Suprapubic skin (tissue), 4 donors: ENCODE data around the gene USH1C. TPM values are rescaled to one million over a fixed set of nuclear protein-coding genes. Genes with fewer than 3 reads are reported as not detected.

Source experiments
- DNase-seq, 2 donors: peaks; one replicate each; pipeline ENCODE4 v3.0.0-alpha.2; 2019; ENCODE audit warnings: low spot score in 2 of 2
- H3K27ac ChIP-seq: fragments of 200-600 bp; sonication (generic); one replicate; pipeline ENCODE4 v1.5.1; 2019
- H3K27me3 ChIP-seq: fragments of 200-600 bp; sonication (generic); one replicate; pipeline ENCODE4 v1.5.1; 2019
- H3K36me3 ChIP-seq: fragments of 200-600 bp; sonication (generic); one replicate; pipeline ENCODE4 v1.5.1; 2019
- H3K4me1 ChIP-seq: fragments of 200-600 bp; sonication (generic); one replicate; pipeline ENCODE4 v1.5.1; 2019
- H3K4me3 ChIP-seq: fragments of 200-600 bp; sonication (generic); one replicate; pipeline ENCODE4 v1.5.1; 2019; ENCODE audit warnings: mild to moderate bottlenecking
- H3K9me3 ChIP-seq: fragments of 200-600 bp; sonication (generic); one replicate; pipeline ENCODE4 v1.5.1; 2019
- EP300 ChIP-seq: sonication (generic); formaldehyde crosslinking; IDR thresholded peaks from one replicate; pipeline ENCODE4 v1.6.1; 2017; ENCODE audit warnings: antibody characterized with exemption
- POLR2A ChIP-seq, 2 donors: fragments of 450-650 bp; IDR thresholded peaks; one replicate each; pipeline ENCODE4 v1.6.1; 2017; ENCODE audit warnings: antibody characterized with exemption in 2 of 2, mild to moderate bottlenecking in 2 of 2, moderate library complexity in 2 of 2
- POLR2AphosphoS5 ChIP-seq, 3 donors: sonication (generic); formaldehyde crosslinking; IDR thresholded peaks; one replicate each; pipeline ENCODE4 v1.6.1; 2017; ENCODE audit warnings: antibody characterized with exemption in 3 of 3
- WGBS: methylation state at CpG from one replicate; pipeline ENCODE4 v1.1.5; 2018; 5-methylcytosine and 5-hydroxymethylcytosine counted together
- total RNA-seq, 4 donors: library from RNA; depleted of rRNA; stranded (reverse); fragments of >200 nt; gene quantifications; one replicate each; pipeline ENCODE4 v1.1.0, GENCODE V29; 2016
- TF ChIP-seq, protein P1 (sequence below), 2 donors: fragments of 200-600 bp in 1 of 2; fragments of 450-650 bp in 1 of 2; sonication (generic) in 1 of 2; IDR thresholded peaks; one replicate each; pipeline ENCODE4 v1.5.1; 2016 to 2019; ENCODE audit warnings: antibody characterized with exemption in 2 of 2, mild to moderate bottlenecking in 1 of 2, moderate library complexity in 1 of 2

USH1C gene
- total RNA-seq, 4 donors from 2014 or later, result not detected

DNA sequence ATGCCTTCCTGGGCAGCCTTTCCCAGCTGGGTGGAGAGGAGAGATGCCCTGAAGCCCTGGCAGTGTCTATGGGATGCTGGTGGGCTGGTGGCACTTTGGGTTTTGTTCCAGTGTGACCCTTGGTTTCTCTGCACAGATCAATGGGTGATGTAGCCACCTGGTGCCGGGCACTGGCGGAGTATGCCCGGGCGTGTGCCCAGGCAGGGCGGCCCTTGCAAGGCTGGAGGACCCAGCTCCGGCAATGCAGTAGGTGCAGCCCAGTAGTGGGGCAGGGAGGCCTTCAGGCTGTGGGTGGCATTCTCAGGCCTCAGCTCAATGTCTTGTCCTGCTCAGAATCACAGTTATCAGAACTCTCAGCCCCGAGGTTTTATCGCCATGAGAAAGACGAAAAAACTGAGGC is 14.7 kb upstream of the USH1C start:
- TF ChIP-seq POLR2AphosphoS5 (IDR thresholded peaks at IDR 0.05) (no peak), EP300 (no peak)
- TF ChIP-seq, protein P1, sequence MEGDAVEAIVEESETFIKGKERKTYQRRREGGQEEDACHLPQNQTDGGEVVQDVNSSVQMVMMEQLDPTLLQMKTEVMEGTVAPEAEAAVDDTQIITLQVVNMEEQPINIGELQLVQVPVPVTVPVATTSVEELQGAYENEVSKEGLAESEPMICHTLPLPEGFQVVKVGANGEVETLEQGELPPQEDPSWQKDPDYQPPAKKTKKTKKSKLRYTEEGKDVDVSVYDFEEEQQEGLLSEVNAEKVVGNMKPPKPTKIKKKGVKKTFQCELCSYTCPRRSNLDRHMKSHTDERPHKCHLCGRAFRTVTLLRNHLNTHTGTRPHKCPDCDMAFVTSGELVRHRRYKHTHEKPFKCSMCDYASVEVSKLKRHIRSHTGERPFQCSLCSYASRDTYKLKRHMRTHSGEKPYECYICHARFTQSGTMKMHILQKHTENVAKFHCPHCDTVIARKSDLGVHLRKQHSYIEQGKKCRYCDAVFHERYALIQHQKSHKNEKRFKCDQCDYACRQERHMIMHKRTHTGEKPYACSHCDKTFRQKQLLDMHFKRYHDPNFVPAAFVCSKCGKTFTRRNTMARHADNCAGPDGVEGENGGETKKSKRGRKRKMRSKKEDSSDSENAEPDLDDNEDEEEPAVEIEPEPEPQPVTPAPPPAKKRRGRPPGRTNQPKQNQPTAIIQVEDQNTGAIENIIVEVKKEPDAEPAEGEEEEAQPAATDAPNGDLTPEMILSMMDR (IDR thresholded peaks at IDR 0.05), result no peak
- peak in 1 of 2 donors; percentile 64 for DNase-seq
- Histone ChIP-seq H3K4me3 (no peak overlapping the region), H3K9me3 (no peaks in the 10 kb centered on the region), H3K4me1 (no peaks in the 10 kb centered on the region), H3K27ac (no peak overlapping the region), H3K27me3 (peaks cover 22% of the 10 kb centered on the region), H3K36me3 (no peaks in the 10 kb centered on the region)
- 100% methylated on average over 2 of the region's 9 CpGs for WGBS

GRCh38 chr11:17558025-17558780 is 14.0 kb upstream of the USH1C start:
- peak in 1 of 2 donors; percentile 52 for DNase-seq
- Histone ChIP-seq H3K4me3 (no peak overlapping the region), H3K4me1 (no peaks in the 10 kb centered on the region), H3K27me3 (peaks cover 22% of the 10 kb centered on the region), H3K36me3 (no peaks in the 10 kb centered on the region), H3K27ac (no peak overlapping the region), H3K9me3 (no peaks in the 10 kb centered on the region)
- WGBS, result 72% methylated on average over 15 of the region's 15 CpGs
- no peak for TF ChIP-seq EP300
- TF ChIP-seq POLR2A (IDR thresholded peaks at IDR 0.05), result no peak
- no peak for TF ChIP-seq POLR2AphosphoS5 (IDR thresholded peaks at IDR 0.05)
- TF ChIP-seq, protein P1 (IDR thresholded peaks at IDR 0.05), result no peak

DNA sequence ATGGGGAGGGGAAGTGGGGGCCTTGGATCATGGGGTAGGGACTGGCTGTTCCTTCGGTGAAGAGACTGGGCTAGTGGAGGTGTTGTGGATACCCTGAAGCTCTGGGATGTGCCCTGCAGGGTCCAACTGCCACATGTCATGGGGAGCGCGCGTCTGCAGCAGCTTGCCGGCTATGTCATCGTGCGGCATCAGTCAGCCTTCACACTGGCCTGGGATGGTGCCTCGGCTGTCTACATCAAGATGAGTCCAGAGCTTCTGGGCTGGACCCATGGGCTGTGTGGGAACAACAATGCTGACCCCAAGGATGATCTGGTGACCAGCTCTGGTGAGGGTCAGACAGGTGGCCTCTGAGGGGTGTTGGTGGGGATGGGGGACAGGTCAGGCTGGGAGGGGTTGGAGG is 12.8 kb upstream of the USH1C start:
- peaks cover 23% of the 10 kb centered on the region for H3K27me3 ChIP-seq
- no peak for DNase-seq

DNA sequence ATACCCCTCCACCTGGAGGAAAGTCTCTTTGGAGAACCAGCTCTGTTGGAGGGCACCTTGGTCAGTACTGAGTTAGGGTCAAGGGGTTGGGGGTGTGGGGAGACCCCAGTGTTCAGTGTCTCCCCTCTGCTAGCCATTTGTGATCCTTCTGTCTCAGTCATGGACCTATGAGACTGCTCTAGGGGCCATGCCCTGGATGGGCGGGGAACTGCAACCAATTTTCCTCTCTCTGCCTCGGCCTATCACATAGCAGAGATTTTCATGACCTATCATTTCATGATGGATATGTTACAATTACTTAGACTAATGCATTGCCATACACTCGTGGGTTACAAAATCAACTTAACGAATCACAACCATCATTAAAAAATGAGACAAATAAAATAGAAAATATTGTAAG is 10.3 kb upstream of the USH1C start:
- 91% methylated on average over 4 of the region's 4 CpGs for WGBS
- Histone ChIP-seq H3K27me3 (peaks cover 25% of the 10 kb centered on the region), H3K9me3 (no peaks in the 10 kb centered on the region), H3K27ac (no peak overlapping the region), H3K4me3 (no peak overlapping the region), H3K36me3 (no peaks in the 10 kb centered on the region), H3K4me1 (no peaks in the 10 kb centered on the region)
- DNase-seq, result no peak
- TF ChIP-seq, protein P1 (IDR thresholded peaks at IDR 0.05), result no peak
- TF ChIP-seq POLR2A (IDR thresholded peaks at IDR 0.05) (no peak), EP300 (no peak), POLR2AphosphoS5 (IDR thresholded peaks at IDR 0.05) (no peak)

More for the DNA sequence above, 12.8 kb upstream of the USH1C start:
- Histone ChIP-seq H3K4me1 (no peaks in the 10 kb centered on the region), H3K36me3 (no peaks in the 10 kb centered on the region), H3K9me3 (no peaks in the 10 kb centered on the region), H3K27ac (no peak overlapping the region), H3K4me3 (no peak overlapping the region)
- no peak for TF ChIP-seq EP300
- TF ChIP-seq POLR2AphosphoS5 (IDR thresholded peaks at IDR 0.05), result no peak
- TF ChIP-seq, protein P1 (IDR thresholded peaks at IDR 0.05), result no peak
- 29% methylated on average over 1 of the region's 8 CpGs for WGBS

GRCh38 chr11:17553249-17553546 is 9.0 kb upstream of the USH1C start:
- H3K36me3 ChIP-seq, result no peaks in the 10 kb centered on the region
- H3K4me3 ChIP-seq, result no peak overlapping the region
- H3K27ac ChIP-seq, result no peak overlapping the region
- TF ChIP-seq POLR2AphosphoS5 (IDR thresholded peaks at IDR 0.05) (no peak), POLR2A (IDR thresholded peaks at IDR 0.05) (no peak)
- TF ChIP-seq, protein P1 (IDR thresholded peaks at IDR 0.05), result no peak
- peaks cover 19% of the 10 kb centered on the region for H3K27me3 ChIP-seq
- 95% methylated on average over 4 of the region's 7 CpGs for WGBS
- no peaks in the 10 kb centered on the region for H3K9me3 ChIP-seq
- H3K4me1 ChIP-seq, result no peaks in the 10 kb centered on the region
- no peak for DNase-seq
